ENCODE results near the gene SLC25A22. TPM values are rescaled to one million over a fixed set of nuclear protein-coding genes. Genes with fewer than 3 reads are reported as not detected.

Gene SLC25A22
- total RNA-seq, 2 experiments from 2014 or later, result 9.1 to 11.1 TPM

DNA sequence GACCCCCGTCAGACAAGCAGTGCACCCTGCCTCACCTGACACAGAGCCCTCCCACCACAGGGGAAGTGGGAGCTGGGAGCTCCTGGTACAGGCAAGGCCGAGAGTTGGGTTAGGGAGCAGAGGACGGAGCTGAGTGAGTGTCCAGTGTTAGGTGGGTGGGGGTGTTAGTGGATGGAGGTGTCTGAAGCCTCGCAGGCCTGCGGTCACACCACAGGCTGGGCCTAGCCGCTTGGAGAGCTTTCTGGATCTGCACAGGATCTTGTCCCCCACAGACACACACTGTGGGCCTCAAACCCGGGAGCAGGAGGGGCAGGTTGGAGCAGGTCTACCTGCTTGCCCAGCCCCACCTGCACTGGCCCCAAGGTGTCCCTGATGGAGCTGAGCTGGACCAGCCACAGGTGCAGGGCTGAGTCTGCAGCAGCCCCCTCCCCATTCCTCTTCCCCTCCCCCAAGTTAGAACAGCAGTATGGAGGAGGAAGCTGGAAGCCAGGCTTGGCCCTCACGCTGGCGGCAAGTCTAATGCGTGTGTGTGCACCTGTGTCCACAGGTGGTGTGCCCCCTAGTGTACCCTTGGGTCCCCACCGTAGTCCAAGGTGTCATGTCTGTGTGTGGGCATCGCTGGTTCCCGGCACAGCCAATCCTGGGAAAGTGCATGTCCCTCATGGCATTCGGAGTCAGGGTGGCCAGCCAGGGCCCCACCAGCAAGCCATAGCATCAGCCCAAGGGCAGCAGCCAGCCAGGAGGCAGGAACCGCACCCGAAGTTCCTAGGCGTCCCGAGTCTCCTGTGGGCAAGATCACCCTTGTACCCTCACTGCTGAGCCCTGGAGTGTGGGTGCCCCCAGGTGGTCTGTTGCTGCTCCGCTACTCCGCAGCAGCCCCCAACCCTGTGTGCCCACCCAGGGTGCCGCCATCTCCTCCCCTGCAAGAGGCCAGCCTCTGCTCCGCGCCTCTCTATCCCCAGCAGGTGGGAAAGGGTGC is 18.8 kb downstream of the SLC25A22 start:
- Mint-ChIP-seq H3K4me3 (peak overlapping the region; percentile 70), H3K4me1 (ENCODE audit: low read depth) (peaks cover 19% of the 10 kb centered on the region), H3K27me3 (no peaks in the 10 kb centered on the region), H3K36me3 (ENCODE audit: low read depth) (peaks cover 2% of the 10 kb centered on the region), H3K27ac (no peak overlapping the region), H3K9me3 (no peaks in the 10 kb centered on the region)
- H3K27me3 ChIP-seq (ENCODE audit: control insufficient read depth in 1 of 2, insufficient read depth in 2 of 2, low read length in 2 of 2), result no peaks in the 10 kb centered on the region
- intact Hi-C loops (cut with DNase I, micrococcal nuclease), result loop anchor here in 1 of 2 experiments (2.0 kb wide), 1 partner anchor 16 kb away; no protein-coding TSS in a partner anchor
- H3K4me3 ChIP-seq (ENCODE audit: low read length), result no peak overlapping the region
- H3K36me3 ChIP-seq (ENCODE audit: insufficient read depth, low read length), result no peaks in the 10 kb centered on the region
- ChIA-PET CTCF (no interaction called here), POLR2A (interaction anchor here (1.5 kb wide), 1 partner anchor 204 kb away, joined by 3 read pairs; no protein-coding TSS in a partner anchor)
- peaks cover 45% of the 10 kb centered on the region for H3K4me1 ChIP-seq (ENCODE audit: insufficient read depth, low read length)
- ATAC-seq (ENCODE audit: poor library complexity) (no peak), DNase-seq (peak in 2 of 14 experiments; percentile 8 to 35)
- TF ChIP-seq, protein P1, sequence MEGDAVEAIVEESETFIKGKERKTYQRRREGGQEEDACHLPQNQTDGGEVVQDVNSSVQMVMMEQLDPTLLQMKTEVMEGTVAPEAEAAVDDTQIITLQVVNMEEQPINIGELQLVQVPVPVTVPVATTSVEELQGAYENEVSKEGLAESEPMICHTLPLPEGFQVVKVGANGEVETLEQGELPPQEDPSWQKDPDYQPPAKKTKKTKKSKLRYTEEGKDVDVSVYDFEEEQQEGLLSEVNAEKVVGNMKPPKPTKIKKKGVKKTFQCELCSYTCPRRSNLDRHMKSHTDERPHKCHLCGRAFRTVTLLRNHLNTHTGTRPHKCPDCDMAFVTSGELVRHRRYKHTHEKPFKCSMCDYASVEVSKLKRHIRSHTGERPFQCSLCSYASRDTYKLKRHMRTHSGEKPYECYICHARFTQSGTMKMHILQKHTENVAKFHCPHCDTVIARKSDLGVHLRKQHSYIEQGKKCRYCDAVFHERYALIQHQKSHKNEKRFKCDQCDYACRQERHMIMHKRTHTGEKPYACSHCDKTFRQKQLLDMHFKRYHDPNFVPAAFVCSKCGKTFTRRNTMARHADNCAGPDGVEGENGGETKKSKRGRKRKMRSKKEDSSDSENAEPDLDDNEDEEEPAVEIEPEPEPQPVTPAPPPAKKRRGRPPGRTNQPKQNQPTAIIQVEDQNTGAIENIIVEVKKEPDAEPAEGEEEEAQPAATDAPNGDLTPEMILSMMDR (IDR thresholded peaks at IDR 0.05), result no peak
- no peaks in the 10 kb centered on the region for H3K9me3 ChIP-seq (ENCODE audit: control insufficient read depth in 1 of 2, insufficient read depth in 1 of 2, low read length in 2 of 2)
- no peak overlapping the region for H3K27ac ChIP-seq (ENCODE audit: low read depth in 1 of 2, low read length in 2 of 2)

DNA sequence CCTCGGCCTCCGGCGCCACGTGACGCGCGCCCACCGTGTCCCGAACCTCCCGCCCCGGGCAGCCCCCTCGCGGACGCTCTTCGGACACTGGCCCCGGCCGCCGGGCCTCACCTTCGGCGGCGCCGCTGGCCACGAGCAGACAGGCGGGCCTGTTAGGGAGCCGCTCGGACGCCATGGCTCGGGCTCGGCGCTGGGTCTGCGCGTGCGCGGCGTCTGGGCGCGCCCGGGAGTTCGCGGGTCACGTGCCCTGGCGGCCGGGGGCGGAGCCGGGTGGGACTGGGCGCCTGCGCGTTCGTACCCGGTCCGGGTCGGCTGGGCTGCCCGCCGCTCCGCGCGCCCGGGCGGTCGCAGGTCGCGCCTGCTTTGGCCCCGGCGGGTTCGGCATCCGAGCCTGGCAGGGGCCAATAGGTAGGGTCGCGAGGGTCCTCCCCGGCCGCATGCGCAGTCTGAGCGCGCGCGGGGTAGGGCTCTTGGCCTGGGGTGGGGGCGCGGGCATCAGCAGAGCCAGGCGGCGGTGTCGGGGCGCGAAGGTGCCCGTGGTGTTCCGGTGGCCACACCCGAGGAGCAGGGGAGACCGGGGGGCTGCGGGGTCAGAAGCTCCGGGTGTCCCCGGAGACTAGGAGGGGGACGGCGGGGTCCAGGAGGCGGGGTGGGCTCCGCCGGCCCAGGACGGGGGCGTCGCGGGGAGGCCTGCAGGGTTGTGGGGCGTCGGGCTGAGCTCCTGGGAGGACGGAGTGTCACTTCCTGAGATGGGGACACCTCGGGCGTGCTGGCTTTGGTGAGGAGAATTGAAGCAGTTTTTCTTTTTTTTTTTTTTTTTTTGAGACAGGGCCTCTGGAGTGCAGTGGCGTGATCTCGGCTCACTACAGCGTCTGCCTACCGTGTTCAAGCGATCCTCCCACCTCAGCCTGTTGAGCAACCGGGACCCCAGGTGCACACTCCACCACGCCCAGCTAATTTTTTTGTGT is 20.5 kb downstream of the SLC25A22 start, which contains the start of gene GATD1:
Gene GATD1, minus strand, starts transcription at position 200 of the 968 bp plus-strand sequence. Its CDS starts 25 bp downstream, at position 175.
- Mint-ChIP-seq H3K27me3 (no peaks in the 10 kb centered on the region), H3K27ac (peak within 1 kb of the TSS; percentile 77), H3K4me3 (peak within 1 kb of the TSS; percentile 90), H3K36me3 (ENCODE audit: low read depth) (peaks cover 3% of the 10 kb centered on the region), H3K9me3 (no peaks in the 10 kb centered on the region), H3K4me1 (ENCODE audit: low read depth) (peaks cover 11% of the 10 kb centered on the region)
- Histone ChIP-seq H3K27ac (ENCODE audit: low read depth in 1 of 2, low read length in 2 of 2) (peak within 1 kb of the TSS in 1 of 2 donors; percentile 56), H3K4me1 (ENCODE audit: insufficient read depth, low read length) (peaks cover 48% of the 10 kb centered on the region), H3K4me3 (ENCODE audit: low read length) (peak within 1 kb of the TSS; percentile 67), H3K36me3 (ENCODE audit: insufficient read depth, low read length) (peaks cover 9% of the 10 kb centered on the region), H3K9me3 (ENCODE audit: control insufficient read depth in 1 of 2, insufficient read depth in 1 of 2, low read length in 2 of 2) (no peaks in the 10 kb centered on the region), H3K27me3 (ENCODE audit: control insufficient read depth in 1 of 2, insufficient read depth in 2 of 2, low read length in 2 of 2) (no peaks in the 10 kb centered on the region)
- TF ChIP-seq, protein P1 (IDR thresholded peaks at IDR 0.05), result no peak
- DNase-seq (peak; percentile 85 to 96 (median 93)), ATAC-seq (ENCODE audit: poor library complexity) (peak; percentile 87)
- POLR2A ChIA-PET, result interaction anchor here (0.8 to 1.4 kb wide), 7 partner anchors 19 to 202 kb away, joined by 3 to 7 read pairs (median 3); partner anchors contain the start of genes PHRF1, RPLP2, SLC25A22 and TMEM80
- CTCF ChIA-PET, result interaction anchor here (0.7 to 1.4 kb wide), 2 partner anchors 32 to 223 kb away, joined by 3 to 4 read pairs; partner anchors contain the start of gene RPLP2
- intact Hi-C loops (cut with DNase I, micrococcal nuclease), result loop anchor here (1.0 to 2.0 kb wide), 4 partner anchors 17 to 82 kb away; partner anchors contain the start of genes DEAF1 (in 1 of the 2), RPLP2 (in 1 of the 2) and TMEM80 (in 1 of the 2)
